ENCODE measurements around the gene NUBPL. TPM values are rescaled to one million over a fixed set of nuclear protein-coding genes. Genes with fewer than 3 reads are reported as not detected.
"Not testable (repeated sequence)": the region's sequence is repeated elsewhere in the genome, so short reads cannot be mapped to it uniquely, and the experiment has no call there.

The NUBPL gene
- total RNA-seq, 1 donor from 2014 or later, result 32.3 TPM

- DNase-seq, result peak; percentile 35
These were observed 17.7 kb downstream of the NUBPL start for GRCh38 chr14:31578792-31579501.

GRCh38 chr14:31580234-31580633 lies 19.0 kb downstream of the NUBPL start:
- no peak for DNase-seq

GRCh38 chr14:31582286-31582691 lies 21.1 kb downstream of the NUBPL start:
- peak; percentile 62 for DNase-seq

- peak; percentile 24 for DNase-seq
These were observed 21.7 kb downstream of the NUBPL start for GRCh38 chr14:31582836-31583452.

- DNase-seq, result no peak
These were observed 29.0 kb downstream of the NUBPL start for GRCh38 chr14:31590206-31590605.

- no peak for DNase-seq
These were observed 30.9 kb downstream of the NUBPL start for GRCh38 chr14:31592122-31592521.

- no peak for DNase-seq
These were observed 31.4 kb downstream of the NUBPL start for GRCh38 chr14:31592631-31593030.

GRCh38 chr14:31596342-31597095 lies 35.3 kb downstream of the NUBPL start:
- DNase-seq, result no peak

GRCh38 chr14:31605702-31606101 lies 44.5 kb downstream of the NUBPL start:
- no peak for DNase-seq

GRCh38 chr14:31611778-31612433 lies 50.7 kb downstream of the NUBPL start:
- no peak for DNase-seq

GRCh38 chr14:31613188-31613587 lies 52.0 kb downstream of the NUBPL start:
- DNase-seq, result no peak

- DNase-seq, result not testable (repeated sequence)
These were observed 57.7 kb downstream of the NUBPL start for GRCh38 chr14:31618884-31619283.

- no peak for DNase-seq
These were observed 58.2 kb downstream of the NUBPL start for GRCh38 chr14:31619440-31619839.

- not testable (repeated sequence) for DNase-seq
These were observed 59.7 kb downstream of the NUBPL start for GRCh38 chr14:31620898-31621297.

GRCh38 chr14:31622060-31622459 lies 60.9 kb downstream of the NUBPL start:
- no peak for DNase-seq

- DNase-seq, result not testable (repeated sequence)
These were observed 91.7 kb downstream of the NUBPL start for GRCh38 chr14:31652900-31653299.

GRCh38 chr14:31657917-31658316 lies 96.7 kb downstream of the NUBPL start:
- DNase-seq, result no peak

- no peak for DNase-seq
These were observed 98.1 kb downstream of the NUBPL start for GRCh38 chr14:31659278-31659677.

GRCh38 chr14:31660191-31660590 lies 99.0 kb downstream of the NUBPL start:
- DNase-seq, result no peak

- no peak for DNase-seq
These were observed 99.5 kb downstream of the NUBPL start for GRCh38 chr14:31660728-31661127.

GRCh38 chr14:31668348-31668747 lies 107.1 kb downstream of the NUBPL start:
- DNase-seq, result no peak

GRCh38 chr14:31672709-31673108 lies 111.5 kb downstream of the NUBPL start:
- DNase-seq, result no peak

GRCh38 chr14:31677052-31677451 lies 115.8 kb downstream of the NUBPL start:
- DNase-seq, result no peak
